ENCODE results near the gene CCDC154. TPM values are rescaled to one million over a fixed set of nuclear protein-coding genes. Genes with fewer than 3 reads are reported as not detected.

CCDC154 gene
- total and polyA plus RNA-seq, 2 donors from 2014 or later = 1.8 to 2.8 TPM

DNA sequence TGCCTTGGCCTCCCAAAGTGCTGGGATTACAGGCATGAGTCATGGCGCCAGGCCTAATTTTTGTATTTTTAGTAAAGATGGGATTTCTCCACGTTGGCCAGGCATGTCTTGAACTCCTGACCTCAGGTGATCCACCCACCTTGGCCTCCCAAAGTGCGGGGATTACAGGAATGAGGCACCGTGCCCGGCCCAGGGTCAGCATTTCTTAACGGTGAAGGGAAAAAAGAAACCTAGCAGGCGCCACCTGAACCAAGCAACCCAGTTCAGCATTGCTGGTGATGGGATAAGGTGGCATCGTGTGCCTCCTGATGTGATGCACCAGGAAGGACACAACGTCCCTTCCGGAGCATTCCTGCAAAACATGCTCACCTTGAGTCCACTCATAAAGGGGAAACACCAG is 32.7 kb upstream of the CCDC154 start:
- TF ChIP-seq, protein P1, sequence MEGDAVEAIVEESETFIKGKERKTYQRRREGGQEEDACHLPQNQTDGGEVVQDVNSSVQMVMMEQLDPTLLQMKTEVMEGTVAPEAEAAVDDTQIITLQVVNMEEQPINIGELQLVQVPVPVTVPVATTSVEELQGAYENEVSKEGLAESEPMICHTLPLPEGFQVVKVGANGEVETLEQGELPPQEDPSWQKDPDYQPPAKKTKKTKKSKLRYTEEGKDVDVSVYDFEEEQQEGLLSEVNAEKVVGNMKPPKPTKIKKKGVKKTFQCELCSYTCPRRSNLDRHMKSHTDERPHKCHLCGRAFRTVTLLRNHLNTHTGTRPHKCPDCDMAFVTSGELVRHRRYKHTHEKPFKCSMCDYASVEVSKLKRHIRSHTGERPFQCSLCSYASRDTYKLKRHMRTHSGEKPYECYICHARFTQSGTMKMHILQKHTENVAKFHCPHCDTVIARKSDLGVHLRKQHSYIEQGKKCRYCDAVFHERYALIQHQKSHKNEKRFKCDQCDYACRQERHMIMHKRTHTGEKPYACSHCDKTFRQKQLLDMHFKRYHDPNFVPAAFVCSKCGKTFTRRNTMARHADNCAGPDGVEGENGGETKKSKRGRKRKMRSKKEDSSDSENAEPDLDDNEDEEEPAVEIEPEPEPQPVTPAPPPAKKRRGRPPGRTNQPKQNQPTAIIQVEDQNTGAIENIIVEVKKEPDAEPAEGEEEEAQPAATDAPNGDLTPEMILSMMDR (IDR thresholded peaks at IDR 0.05; ENCODE audit: borderline replicate concordance, extremely low read depth, insufficient read depth) = no peak
- intact Hi-C loops (cut with DNase I) = no loop called here

DNA sequence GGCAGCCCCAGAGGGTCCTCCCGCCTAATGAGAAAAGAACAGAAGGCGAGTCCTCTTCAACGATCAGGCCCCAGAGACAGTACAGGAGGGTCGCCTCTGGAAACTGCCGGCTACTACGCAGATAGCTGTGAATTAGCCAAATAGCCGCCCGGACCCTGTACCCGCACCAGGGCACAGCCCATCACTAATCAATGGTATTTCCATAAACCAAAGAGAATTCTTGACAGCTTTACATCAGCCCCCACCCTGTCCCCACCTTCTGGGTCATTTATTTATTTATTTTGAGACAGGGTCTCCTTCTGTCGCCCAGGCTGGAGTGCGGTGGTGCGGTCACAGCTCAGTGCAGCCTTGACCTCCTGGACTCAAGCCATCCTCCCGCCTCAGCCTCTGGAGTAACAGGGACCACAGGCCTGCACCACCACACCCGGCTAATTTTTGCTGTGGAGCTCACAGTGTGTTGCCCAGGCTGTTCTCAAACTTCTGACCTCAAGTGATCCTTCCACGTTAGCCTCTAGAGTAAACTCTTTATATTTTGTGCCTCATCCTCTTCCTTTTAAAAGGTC is 31.3 kb upstream of the CCDC154 start:
- DNase-seq (no peak), FAIRE-seq (no peak)
- Histone ChIP-seq H3K4me1 (ENCODE audit: control insufficient read depth in 2 of 3, insufficient read depth in 2 of 3, low read depth in 1 of 3, low read length in 3 of 3) (peaks cover 0 to 27% (median 0%) of the 10 kb centered on the region in 3 donors), H3K9ac (ENCODE audit: low read length in 3 of 3) (peak overlapping the region; percentile 29 to 79 (median 62)), H3K4me3 (ENCODE audit: low read length in 3 of 3) (peak overlapping the region; percentile 42 to 83 (median 80)), H3K27ac (ENCODE audit: low read depth in 2 of 2, low read length in 2 of 2) (peak overlapping the region; percentile 5 to 74), H3K27me3 (ENCODE audit: control insufficient read depth, insufficient read depth, low read length) (no peaks in the 10 kb centered on the region), H3K9me3 (ENCODE audit: control insufficient read depth in 2 of 3, insufficient read depth in 1 of 3, low read length in 3 of 3) (no peaks in the 10 kb centered on the region), H3K36me3 (ENCODE audit: control insufficient read depth in 2 of 3, insufficient read depth in 3 of 3, low read length in 3 of 3) (no peaks in the 10 kb centered on the region)
- TF ChIP-seq, protein P1 (IDR thresholded peaks at IDR 0.05; ENCODE audit: borderline replicate concordance, extremely low read depth, insufficient read depth) = no peak
- intact Hi-C loops (cut with DNase I) = no loop called here

More for the DNA sequence above, 32.7 kb upstream of the CCDC154 start:
- Histone ChIP-seq H3K9ac (ENCODE audit: low read length in 3 of 3) (no peak overlapping the region), H3K27me3 (ENCODE audit: control insufficient read depth, insufficient read depth, low read length) (no peaks in the 10 kb centered on the region), H3K27ac (ENCODE audit: low read depth in 2 of 2, low read length in 2 of 2) (no peak overlapping the region), H3K9me3 (ENCODE audit: control insufficient read depth in 2 of 3, insufficient read depth in 1 of 3, low read length in 3 of 3) (no peaks in the 10 kb centered on the region), H3K4me3 (ENCODE audit: low read length in 3 of 3) (no peak overlapping the region), H3K4me1 (ENCODE audit: control insufficient read depth in 2 of 3, insufficient read depth in 2 of 3, low read depth in 1 of 3, low read length in 3 of 3) (peaks cover 0 to 14% (median 0%) of the 10 kb centered on the region in 3 donors), H3K36me3 (ENCODE audit: control insufficient read depth in 2 of 3, insufficient read depth in 3 of 3, low read length in 3 of 3) (no peaks in the 10 kb centered on the region)
- no peak for DNase-seq
- no peak for FAIRE-seq

DNA sequence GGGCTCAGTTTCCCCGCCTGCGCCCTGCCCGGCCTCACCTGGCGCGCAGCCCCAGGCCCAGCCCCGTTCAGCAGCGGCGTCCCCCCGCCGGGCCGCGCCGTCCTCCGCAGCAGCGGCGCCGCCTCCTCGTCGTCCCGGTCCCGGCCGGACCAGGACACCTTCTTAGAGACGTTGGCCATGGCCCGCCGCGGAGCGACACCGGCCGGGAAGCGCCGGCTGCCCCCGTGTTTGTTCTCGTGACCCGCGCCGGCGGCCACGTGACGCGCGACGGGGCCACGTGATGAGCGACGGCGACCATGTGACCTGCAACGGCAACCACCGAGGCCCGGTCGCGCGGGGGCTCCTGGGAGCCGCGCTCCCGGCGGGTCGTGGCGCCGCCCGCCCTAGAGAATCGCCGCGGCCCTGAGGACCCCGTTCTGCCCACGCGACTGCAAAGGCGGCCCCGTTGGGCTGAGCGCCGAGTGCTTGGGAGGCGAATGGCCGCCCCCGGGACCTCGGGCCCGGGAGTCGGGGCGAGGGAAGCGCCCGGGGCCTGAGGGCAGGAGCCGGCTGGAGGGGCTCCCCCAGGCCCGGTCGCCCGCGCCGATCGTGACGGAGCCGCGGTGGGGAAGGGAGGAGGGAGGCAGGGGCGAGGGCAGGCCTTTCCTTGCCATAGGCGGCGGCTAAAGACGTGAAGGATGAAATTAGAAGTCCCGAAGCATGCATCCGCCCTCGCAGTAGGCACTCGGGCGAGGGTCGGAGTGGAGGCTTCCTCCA is 30.6 kb upstream of the CCDC154 start, which contains the start of gene CLCN7:
Gene CLCN7, minus strand, starts transcription at position 233 of the 756 bp plus-strand sequence. Its CDS starts 54 bp downstream, at position 179.
- Histone ChIP-seq H3K27me3 (ENCODE audit: control insufficient read depth, insufficient read depth, low read length) (no peaks in the 10 kb centered on the region), H3K27ac (ENCODE audit: low read depth in 2 of 2, low read length in 2 of 2) (peak within 1 kb of the TSS; percentile 74 to 85), H3K9ac (ENCODE audit: low read length in 3 of 3) (peak within 1 kb of the TSS; percentile 44 to 90 (median 63)), H3K4me3 (ENCODE audit: low read length in 3 of 3) (peak within 1 kb of the TSS; percentile 68 to 91 (median 80)), H3K36me3 (ENCODE audit: control insufficient read depth in 2 of 3, insufficient read depth in 3 of 3, low read length in 3 of 3) (no peaks in the 10 kb centered on the region), H3K9me3 (ENCODE audit: control insufficient read depth in 2 of 3, insufficient read depth in 1 of 3, low read length in 3 of 3) (no peaks in the 10 kb centered on the region), H3K4me1 (ENCODE audit: control insufficient read depth in 2 of 3, insufficient read depth in 2 of 3, low read depth in 1 of 3, low read length in 3 of 3) (peaks cover 0 to 30% (median 0%) of the 10 kb centered on the region in 3 donors)
- DNase-seq (peak; percentile 86 to 97 (median 92)), FAIRE-seq (no peak)
- TF ChIP-seq, protein P1 (IDR thresholded peaks at IDR 0.05; ENCODE audit: borderline replicate concordance, extremely low read depth, insufficient read depth) = no peak
- intact Hi-C loops (cut with DNase I) = no loop called here

All from kidney (tissue), 14 donors.